Measurements from ENCODE around the gene SYS1.

The SYS1 gene

GRCh38 chr20:45318386-45318939 is 44.5 kb upstream of the SYS1 start:
- Histone ChIP-seq H3K27me3 (replicated peaks; ENCODE audit: control insufficient read depth, insufficient read depth, low read length) (no peaks in the 10 kb centered on the region; the same call in 1 of the 2 replicates), H3K36me3 (ENCODE audit: control insufficient read depth, insufficient read depth, low read length) (no peaks in the 10 kb centered on the region), H3K4me3 (replicated peaks; ENCODE audit: low read depth, low read length) (no peak overlapping the region)
- no peak for DNase-seq (ENCODE audit: extremely low read depth, insufficient read length)
- no peak for TF ChIP-seq CTCF (IDR thresholded peaks at IDR 0.05; ENCODE audit: insufficient read depth, low read length, poor library complexity, severe bottlenecking)

- Histone ChIP-seq H3K36me3 (ENCODE audit: control insufficient read depth, insufficient read depth, low read length) (no peaks in the 10 kb centered on the region), H3K4me3 (replicated peaks; ENCODE audit: low read depth, low read length) (no peak overlapping the region), H3K27me3 (replicated peaks; ENCODE audit: control insufficient read depth, insufficient read depth, low read length) (no peaks in the 10 kb centered on the region; the same call in 1 of the 2 replicates)
- TF ChIP-seq CTCF (IDR thresholded peaks at IDR 0.05; ENCODE audit: insufficient read depth, low read length, poor library complexity, severe bottlenecking) = no peak
- DNase-seq (ENCODE audit: extremely low read depth, insufficient read length) = no peak
Measured at GRCh38 chr20:45318948-45319347, 44.0 kb upstream of the SYS1 start.

GRCh38 chr20:45320948-45321595 is 41.9 kb upstream of the SYS1 start:
- H3K4me3 ChIP-seq (replicated peaks; ENCODE audit: low read depth, low read length) = no peak overlapping the region
- peak; percentile 67 for DNase-seq (ENCODE audit: extremely low read depth, insufficient read length)
- TF ChIP-seq CTCF (IDR thresholded peaks at IDR 0.05; ENCODE audit: insufficient read depth, low read length, poor library complexity, severe bottlenecking) = no peak

GRCh38 chr20:45322952-45323383 is 40.0 kb upstream of the SYS1 start:
- DNase-seq (ENCODE audit: extremely low read depth, insufficient read length) = no peak
- H3K4me3 ChIP-seq (replicated peaks; ENCODE audit: low read depth, low read length) = no peak overlapping the region
- H3K36me3 ChIP-seq (ENCODE audit: control insufficient read depth, insufficient read depth, low read length) = no peaks in the 10 kb centered on the region; the same call in 1 of the 2 replicates
- H3K27me3 ChIP-seq (replicated peaks; ENCODE audit: control insufficient read depth, insufficient read depth, low read length) = no peaks in the 10 kb centered on the region
- peak; percentile 37 for TF ChIP-seq CTCF (IDR thresholded peaks at IDR 0.05; ENCODE audit: insufficient read depth, low read length, poor library complexity, severe bottlenecking)

More at GRCh38 chr20:45320948-45321595, 41.9 kb upstream of the SYS1 start:
- Histone ChIP-seq H3K36me3 (ENCODE audit: control insufficient read depth, insufficient read depth, low read length) (no peaks in the 10 kb centered on the region; the same call in 1 of the 2 replicates), H3K27me3 (replicated peaks; ENCODE audit: control insufficient read depth, insufficient read depth, low read length) (no peaks in the 10 kb centered on the region; the same call in 1 of the 2 replicates)

GRCh38 chr20:45323731-45324130 is 39.2 kb upstream of the SYS1 start:
- Histone ChIP-seq H3K4me3 (replicated peaks; ENCODE audit: low read depth, low read length) (no peak overlapping the region), H3K36me3 (ENCODE audit: control insufficient read depth, insufficient read depth, low read length) (no peaks in the 10 kb centered on the region; the same call in 1 of the 2 replicates), H3K27me3 (replicated peaks; ENCODE audit: control insufficient read depth, insufficient read depth, low read length) (no peaks in the 10 kb centered on the region)
- TF ChIP-seq CTCF (IDR thresholded peaks at IDR 0.05; ENCODE audit: insufficient read depth, low read length, poor library complexity, severe bottlenecking) = no peak
- DNase-seq (ENCODE audit: extremely low read depth, insufficient read length) = no peak
